Body of pancreas (tissue), 4 donors: Measurements from ENCODE around the gene SHLD2. TPM values are rescaled to one million over a fixed set of nuclear protein-coding genes. Genes with fewer than 3 reads are reported as not detected.

Experiments used
- ATAC-seq: fragments of 150-250 bp; one replicate; pipeline ENCODE4 v1.9.1; 2016
- DNase-seq, 4 donors: peaks; one replicate each; pipeline ENCODE4 v3.0.0-alpha.2; 2019
- H3K27ac ChIP-seq, 4 donors: fragments of 200-600 bp; sonication (generic); 1 replicate in 3 of 4; 2 replicates in 1 of 4; pipeline versions ENCODE4 v1.5.1 to v1.6.1; 2016 to 2019; ENCODE audit warnings: mild to moderate bottlenecking in 1 of 4, mixed read lengths in 1 of 4, moderate library complexity in 1 of 4
- H3K27me3 ChIP-seq, 2 donors: fragments of 200-600 bp; sonication (generic); one replicate each; pipeline ENCODE4 v1.6.0; 2016; ENCODE audit warnings: mild to moderate bottlenecking in 1 of 2
- H3K36me3 ChIP-seq, 2 donors: fragments of 200-600 bp; sonication (generic); replicated peaks in 1 of 2; 2 replicates each; pipeline ENCODE4 v1.5.1; 2016; ENCODE audit warnings: low read depth in 2 of 2; ENCODE audit not compliant: insufficient read depth in 1 of 2
- H3K4me1 ChIP-seq: fragments of 200-600 bp; sonication (generic); one replicate; pipeline ENCODE4 v1.6.0; 2016
- H3K4me3 ChIP-seq, 2 donors: fragments of 200-600 bp; sonication (generic); 1 replicate in 1 of 2; 2 replicates in 1 of 2; pipeline ENCODE4 v1.5.1; 2016 to 2019
- H3K9me3 ChIP-seq, 3 donors: fragments of 200-600 bp; sonication (generic); 1 replicate in 2 of 3; 2 replicates in 1 of 3; pipeline ENCODE4 v1.5.1; 2016
- CTCF ChIP-seq, 7 experiments: fragments of 450-650 bp in 4 of 7; fragments of 200-600 bp in 3 of 7; sonication (generic) in 3 of 7; IDR thresholded peaks; one replicate each; pipeline ENCODE4 v1.5.1; 2016 to 2019; ENCODE audit warnings: antibody characterized with exemption in 7 of 7
- POLR2A ChIP-seq, 3 donors: fragments of 450-650 bp; IDR thresholded peaks; one replicate each; pipeline ENCODE4 v1.6.1; 2016; ENCODE audit warnings: antibody characterized with exemption in 3 of 3, mild to moderate bottlenecking in 2 of 3
- WGBS, 2 donors: methylation state at CpG; one replicate each; pipeline ENCODE4 v1.1.5; 2017; 5-methylcytosine and 5-hydroxymethylcytosine counted together
- intact Hi-C: fragments of 100-400 bp; cut with DNase I; formaldehyde crosslinking; loops from one replicate; pipeline ENCODE4 v1.15.1; 2023
- total RNA-seq, 2 donors: library from RNA; depleted of rRNA; stranded (reverse); fragments of >200 nt; gene quantifications; one replicate each; pipeline ENCODE4 v1.1.0, GENCODE V29; 2016

The SHLD2 gene
- total RNA-seq, 2 donors from 2014 or later = 15.2 to 16.3 TPM

- Histone ChIP-seq H3K4me1 (no peaks in the 10 kb centered on the region), H3K27me3 (no peaks in the 10 kb centered on the region), H3K36me3 (peaks cover 13 to 33% of the 10 kb centered on the region in 2 donors), H3K27ac (no peak overlapping the region), H3K9me3 (no peaks in the 10 kb centered on the region), H3K4me3 (no peak overlapping the region)
- intact Hi-C loops = no loop called here
- peak in 1 of 4 donors; percentile 10 for DNase-seq
- TF ChIP-seq CTCF (IDR thresholded peaks at IDR 0.05) = no peak
- ATAC-seq = no peak
- 69 to 73% methylated on average over 7 of the region's 7 CpGs for WGBS, 2 donors
Observed at GRCh38 chr10:87054373-87055295, 40.4 kb upstream of the SHLD2 start.

GRCh38 chr10:87058171-87058570, 36.8 kb upstream of the SHLD2 start:
- Histone ChIP-seq H3K4me3 (no peak overlapping the region), H3K36me3 (peaks cover 18 to 34% of the 10 kb centered on the region in 2 donors), H3K4me1 (no peaks in the 10 kb centered on the region), H3K27me3 (no peaks in the 10 kb centered on the region), H3K9me3 (no peaks in the 10 kb centered on the region), H3K27ac (no peak overlapping the region)
- intact Hi-C loops = no loop called here
- WGBS, 2 donors = 62 to 85% methylated on average over 1 of the region's 1 CpG
- no peak for ATAC-seq
- TF ChIP-seq POLR2A (IDR thresholded peaks at IDR 0.05) (no peak), CTCF (IDR thresholded peaks at IDR 0.05) (no peak)
- no peak for DNase-seq

- DNase-seq (no peak), ATAC-seq (no peak)
- Histone ChIP-seq H3K4me1 (no peaks in the 10 kb centered on the region), H3K27me3 (no peaks in the 10 kb centered on the region), H3K4me3 (no peak overlapping the region), H3K36me3 (peaks cover 18 to 30% of the 10 kb centered on the region in 2 donors), H3K27ac (no peak overlapping the region), H3K9me3 (no peaks in the 10 kb centered on the region)
- TF ChIP-seq POLR2A (IDR thresholded peaks at IDR 0.05) (no peak), CTCF (IDR thresholded peaks at IDR 0.05) (no peak)
- intact Hi-C loops = no loop called here
- 92 to 100% methylated on average over 1 of the region's 1 CpG for WGBS, 2 donors
Observed at GRCh38 chr10:87059401-87059800, 35.6 kb upstream of the SHLD2 start.

GRCh38 chr10:87060280-87060928, 34.6 kb upstream of the SHLD2 start:
- Histone ChIP-seq H3K27me3 (no peaks in the 10 kb centered on the region), H3K4me1 (no peaks in the 10 kb centered on the region), H3K9me3 (no peaks in the 10 kb centered on the region), H3K4me3 (no peak overlapping the region), H3K36me3 (peaks cover 18 to 28% of the 10 kb centered on the region in 2 donors), H3K27ac (no peak overlapping the region)
- no peak for TF ChIP-seq CTCF (IDR thresholded peaks at IDR 0.05)
- TF ChIP-seq POLR2A (IDR thresholded peaks at IDR 0.05) = no peak
- ATAC-seq (no peak), DNase-seq (no peak)
- intact Hi-C loops = no loop called here
- WGBS, 2 donors = 78 to 82% methylated on average over 6 of the region's 6 CpGs
